DMS153 (cell line): ENCODE measurements around the gene IDI1.
"Not testable (repeated sequence)": the region's sequence is repeated elsewhere in the genome, so short reads cannot be mapped to it uniquely, and the experiment has no call there.

Experiments used
- DNase-seq: peaks from one replicate; lab custom pipeline; 2025; lab: John Stamatoyannopoulos, UW

Gene IDI1

DNA sequence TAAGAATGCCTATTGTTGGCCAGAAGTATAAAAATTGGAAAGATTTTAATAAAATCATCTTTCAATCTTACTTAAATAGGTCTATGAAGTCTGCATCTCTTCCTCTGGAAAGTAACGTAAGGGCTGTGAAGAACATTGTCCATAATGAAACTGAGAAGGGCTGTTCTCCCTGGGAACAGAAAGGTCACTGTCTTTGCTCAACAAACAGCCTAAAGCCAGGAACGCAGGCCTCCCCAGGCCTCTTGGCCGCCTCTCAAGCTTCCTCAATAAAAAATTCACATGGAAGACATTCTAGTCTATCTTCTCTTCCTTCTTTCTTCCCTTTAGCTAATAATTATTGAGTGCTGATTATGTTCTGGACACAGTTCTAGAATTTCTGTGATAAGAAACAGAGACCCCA is 14.2 kb downstream of the IDI1 start:
- DNase-seq = no peak

GRCh38 chr10:1033601-1034000 is 15.3 kb downstream of the IDI1 start:
- DNase-seq = no peak

DNA sequence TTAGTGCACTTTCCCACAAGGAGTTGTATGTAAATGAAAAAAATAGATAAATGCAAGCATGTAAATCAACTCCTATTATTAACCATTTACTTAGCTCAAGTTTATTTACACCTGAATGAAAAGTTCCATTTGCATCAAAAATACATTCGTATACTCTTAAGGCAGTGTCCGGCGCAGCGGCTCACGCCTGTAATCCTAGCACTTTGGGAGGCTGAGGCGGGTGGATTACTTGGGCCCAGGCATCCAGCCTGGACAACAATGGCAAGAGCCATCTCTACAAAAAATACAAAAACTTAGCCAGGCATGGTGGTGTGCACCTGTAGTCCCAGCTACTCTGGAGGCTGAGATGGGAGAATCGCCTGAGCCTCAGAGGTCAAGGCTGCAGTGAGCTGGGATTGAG is 19.1 kb downstream of the IDI1 start:
- DNase-seq = no peak

- no peak for DNase-seq
Measured at GRCh38 chr10:1026578-1026977, 22.3 kb downstream of the IDI1 start.

- no peak for DNase-seq
Measured at GRCh38 chr10:1025683-1026082, 23.2 kb downstream of the IDI1 start, which contains the start of gene IDI2. TSS of gene IDI2 (minus strand) at chr10:1025859. CDS start at chr10:1024723, 1,136 bp downstream.

DNA sequence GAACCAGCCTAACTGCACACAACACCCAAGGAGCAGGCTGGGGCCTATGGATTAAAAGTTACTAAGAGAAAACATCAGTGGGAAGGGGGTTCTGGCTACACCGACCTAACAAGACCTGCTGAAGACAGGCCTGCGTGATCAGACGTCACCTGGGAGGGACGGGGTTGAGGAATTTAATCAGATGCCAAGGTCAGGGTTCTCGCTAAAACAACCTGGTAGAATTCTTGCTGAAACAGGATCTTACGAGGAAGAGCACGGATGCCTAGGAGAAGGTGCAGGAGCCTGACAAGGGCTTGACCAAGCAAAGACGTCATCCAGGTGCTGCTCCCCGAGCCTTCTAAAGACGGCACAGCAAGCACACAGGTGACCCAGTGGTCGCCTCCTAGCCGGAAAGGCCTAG is 24.8 kb downstream of the IDI1 start:
- no peak for DNase-seq

GRCh38 chr10:1022413-1022812 is 26.5 kb downstream of the IDI1 start:
- no peak for DNase-seq

DNA sequence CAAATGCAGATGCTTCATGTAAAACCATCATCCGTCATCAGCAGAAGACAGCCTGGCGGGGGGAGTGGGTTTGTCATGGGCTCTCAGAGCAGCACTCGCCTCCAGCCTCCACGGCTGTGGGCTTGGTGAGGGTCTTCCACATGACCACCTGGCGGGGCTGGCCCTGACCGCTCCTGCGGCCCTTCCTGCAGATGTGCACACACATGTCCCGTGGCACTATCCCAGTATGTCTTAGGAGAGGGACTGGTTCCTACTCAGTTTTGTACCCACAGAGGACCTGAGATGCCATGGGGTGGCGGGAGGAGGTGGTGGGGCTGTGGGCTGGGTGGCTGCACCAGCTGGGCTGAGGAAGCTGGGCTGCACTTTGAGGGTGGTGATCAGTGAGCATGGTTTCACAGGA is 28.0 kb downstream of the IDI1 start:
- DNase-seq = no peak

DNA sequence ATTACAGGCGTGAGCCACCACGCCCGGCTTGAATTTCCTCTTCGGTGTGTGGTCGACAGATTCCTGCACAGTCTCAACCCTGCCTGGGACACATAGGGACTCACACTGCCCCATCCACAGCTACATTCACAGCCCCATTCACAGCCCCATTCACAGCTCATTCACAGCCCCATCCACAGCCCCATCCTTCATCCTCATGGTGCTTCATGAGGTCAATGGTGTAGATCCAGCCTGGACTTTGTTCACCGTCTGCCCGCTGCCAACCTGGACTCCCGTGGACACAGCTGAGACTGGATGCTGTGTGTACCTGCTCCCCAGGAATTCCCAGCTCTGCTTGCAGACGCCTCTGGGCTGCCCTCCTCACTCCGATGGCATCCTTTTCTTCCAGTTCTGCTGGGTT is 28.5 kb downstream of the IDI1 start:
- DNase-seq = no peak

GRCh38 chr10:1019362-1019761 is 29.6 kb downstream of the IDI1 start:
- DNase-seq = no peak

- DNase-seq = no peak
Measured at GRCh38 chr10:1015688-1016087, 33.2 kb downstream of the IDI1 start.

GRCh38 chr10:1011696-1012095 is 37.2 kb downstream of the IDI1 start:
- DNase-seq = no peak

DNA sequence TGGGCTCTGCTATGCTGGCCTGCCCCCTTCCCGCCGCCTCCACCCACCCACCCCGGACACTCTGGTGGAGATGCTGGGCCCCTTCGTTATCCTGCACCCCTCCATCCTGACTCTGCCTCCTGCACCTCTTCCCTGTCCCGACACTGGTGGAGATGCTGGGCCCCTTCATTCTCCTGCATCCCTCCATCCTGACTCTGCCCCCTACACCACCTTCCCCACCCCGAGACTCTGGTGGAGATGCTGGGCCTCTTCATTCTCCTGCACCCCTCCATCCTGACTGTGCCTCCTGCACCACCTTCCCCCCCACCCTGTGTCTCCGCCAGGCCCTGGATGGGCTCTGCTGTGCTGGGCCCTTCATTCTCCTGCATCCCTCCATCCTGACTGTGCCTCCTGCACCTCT is 38.2 kb downstream of the IDI1 start:
- DNase-seq = no peak

DNA sequence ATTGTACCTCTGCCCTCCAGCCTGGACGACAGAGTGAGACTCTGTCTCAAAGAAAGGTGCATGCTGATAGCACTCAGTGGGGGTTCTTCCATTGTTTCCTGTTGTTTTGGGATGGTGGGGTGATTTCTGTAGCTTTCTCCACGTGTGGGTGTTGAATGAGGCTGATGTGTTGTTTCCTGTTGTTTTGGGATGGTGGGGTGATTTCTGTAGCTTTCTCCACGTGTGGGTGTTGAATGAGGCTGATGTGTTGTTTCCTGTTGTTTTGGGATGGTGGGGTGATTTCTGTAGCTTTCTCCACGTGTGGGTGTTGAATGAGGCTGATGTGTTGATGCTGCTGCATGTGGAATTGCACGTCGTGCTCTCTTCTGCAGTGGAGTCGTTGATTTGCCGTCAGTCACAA is 39.0 kb downstream of the IDI1 start:
- not testable (repeated sequence) for DNase-seq

DNA sequence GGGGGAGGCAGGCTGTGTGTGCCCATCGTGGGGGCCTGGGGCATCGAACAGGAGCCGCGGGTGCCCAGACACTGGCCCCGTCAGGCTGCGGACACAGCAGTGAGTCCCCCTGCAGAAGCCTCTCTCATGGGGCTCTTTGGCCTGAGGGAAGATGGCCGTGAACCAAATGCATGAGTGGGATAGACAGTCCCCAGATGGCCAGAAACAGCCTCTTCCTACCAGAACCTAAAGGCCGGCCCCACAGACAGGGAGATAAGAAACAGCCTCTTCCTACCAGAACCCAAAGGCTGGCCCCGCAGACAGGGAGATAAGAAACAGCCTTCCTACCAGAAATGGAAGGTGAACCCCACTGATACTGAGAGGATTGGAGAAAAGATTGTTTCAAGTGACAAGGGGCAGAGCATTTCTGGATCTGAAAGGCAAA is 39.8 kb downstream of the IDI1 start:
- no peak for DNase-seq

DNA sequence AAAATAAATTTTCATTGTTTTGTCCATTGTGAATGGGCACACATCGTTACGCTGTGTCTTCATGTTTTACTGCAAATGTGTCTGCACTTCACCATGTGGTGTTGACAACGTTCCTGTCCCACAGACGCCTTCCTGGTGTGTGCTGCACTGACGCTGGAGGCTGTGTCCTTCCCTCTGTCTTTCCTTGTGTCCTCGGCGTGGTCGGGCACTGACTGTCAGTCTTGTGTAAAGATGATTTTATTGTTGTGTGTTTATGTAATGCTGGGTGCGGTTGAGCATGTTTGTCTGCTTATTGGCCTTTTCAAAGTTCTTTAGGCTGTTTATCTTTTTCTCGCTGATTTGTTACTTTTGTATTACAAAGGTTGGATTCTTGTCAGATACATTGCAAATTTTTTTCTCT is 41.3 kb downstream of the IDI1 start:
- DNase-seq = no peak

DNA sequence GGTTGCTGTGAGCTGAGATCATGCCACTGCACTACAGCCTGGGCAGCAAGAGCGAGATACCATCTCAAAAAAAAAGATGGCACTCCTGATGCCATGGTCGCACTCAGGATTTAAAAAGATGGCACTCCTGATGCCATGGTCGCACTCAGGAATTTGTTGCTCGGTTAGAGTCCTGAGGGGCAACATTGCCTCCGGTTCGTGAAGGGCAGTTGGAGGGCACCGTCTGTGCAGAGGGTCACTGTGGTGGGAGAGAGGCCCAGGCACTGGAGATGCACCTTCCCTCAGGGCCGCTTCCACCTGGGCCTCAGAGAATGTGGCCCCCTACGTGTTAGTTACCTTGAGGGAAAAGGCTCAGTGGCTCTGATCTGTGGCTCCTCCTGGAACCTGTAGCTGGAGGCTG is 42.3 kb downstream of the IDI1 start:
- no peak for DNase-seq

- no peak for DNase-seq
Measured at GRCh38 chr10:1003884-1004670, 44.8 kb downstream of the IDI1 start.

GRCh38 chr10:1002425-1003006 is 46.4 kb downstream of the IDI1 start:
- no peak for DNase-seq

DNA sequence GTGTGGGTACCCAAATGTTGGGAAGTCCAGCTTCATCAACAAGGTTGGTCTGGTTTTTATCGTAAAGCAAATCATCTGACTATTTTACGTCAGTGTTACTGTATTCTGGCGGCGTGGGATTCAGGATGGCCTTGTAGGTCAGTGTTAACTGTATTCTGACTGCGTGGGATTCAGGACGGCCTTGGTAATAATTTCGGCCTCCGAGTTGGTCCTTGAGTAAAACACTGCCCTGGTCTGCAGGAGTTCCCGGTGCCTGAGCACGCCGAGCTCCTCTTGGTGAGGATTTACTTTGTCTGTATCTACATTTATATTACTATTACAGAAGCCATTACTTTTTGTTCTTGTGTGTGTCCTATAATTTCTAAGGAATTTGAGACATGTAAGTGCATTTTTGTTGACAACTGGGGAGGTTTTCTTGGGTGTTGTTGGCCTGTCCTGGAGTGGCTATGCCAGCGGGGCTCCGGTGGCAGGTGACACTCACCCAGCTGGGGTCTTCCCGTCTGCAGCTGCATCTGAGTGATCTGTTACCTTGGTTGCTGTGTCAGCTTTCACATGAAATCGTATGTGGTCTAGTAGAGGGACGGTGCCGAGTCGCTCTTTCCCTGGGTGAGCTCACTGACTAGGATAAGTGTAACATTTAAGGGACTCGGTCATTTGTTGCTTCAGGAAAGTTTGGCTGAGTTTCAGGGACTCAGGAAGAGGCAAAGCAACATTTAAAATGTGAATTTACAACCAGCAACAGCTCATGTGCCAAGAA is 51.5 kb downstream of the IDI1 start:
- no peak for DNase-seq

DNA sequence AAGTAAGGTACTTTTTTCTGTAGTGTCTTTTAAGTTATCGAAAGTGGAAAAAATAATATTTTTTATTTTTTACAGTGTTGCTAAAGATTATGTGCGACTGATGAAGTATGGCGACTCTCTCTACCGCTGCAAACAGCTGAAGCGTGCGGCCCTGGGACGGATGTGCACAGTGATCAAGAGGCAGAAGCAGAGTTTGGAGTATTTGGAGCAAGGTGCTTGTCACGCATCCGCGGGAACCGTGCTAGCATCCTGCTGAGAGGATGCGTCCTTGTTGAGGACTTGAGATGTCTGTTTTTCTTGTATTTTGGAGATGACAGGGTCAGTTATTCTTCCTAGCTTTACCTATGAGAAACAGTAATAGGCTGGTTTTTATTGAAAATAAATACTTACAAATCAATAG is 52.9 kb downstream of the IDI1 start:
- DNase-seq = no peak

- DNase-seq = no peak
Measured at GRCh38 chr10:995559-995926, 53.4 kb downstream of the IDI1 start.
